ENCODE results near the gene LCN12.
A peak's percentile ranks its signal among the peaks of the same experiment; 100 is the strongest.

LCN12 gene

DNA sequence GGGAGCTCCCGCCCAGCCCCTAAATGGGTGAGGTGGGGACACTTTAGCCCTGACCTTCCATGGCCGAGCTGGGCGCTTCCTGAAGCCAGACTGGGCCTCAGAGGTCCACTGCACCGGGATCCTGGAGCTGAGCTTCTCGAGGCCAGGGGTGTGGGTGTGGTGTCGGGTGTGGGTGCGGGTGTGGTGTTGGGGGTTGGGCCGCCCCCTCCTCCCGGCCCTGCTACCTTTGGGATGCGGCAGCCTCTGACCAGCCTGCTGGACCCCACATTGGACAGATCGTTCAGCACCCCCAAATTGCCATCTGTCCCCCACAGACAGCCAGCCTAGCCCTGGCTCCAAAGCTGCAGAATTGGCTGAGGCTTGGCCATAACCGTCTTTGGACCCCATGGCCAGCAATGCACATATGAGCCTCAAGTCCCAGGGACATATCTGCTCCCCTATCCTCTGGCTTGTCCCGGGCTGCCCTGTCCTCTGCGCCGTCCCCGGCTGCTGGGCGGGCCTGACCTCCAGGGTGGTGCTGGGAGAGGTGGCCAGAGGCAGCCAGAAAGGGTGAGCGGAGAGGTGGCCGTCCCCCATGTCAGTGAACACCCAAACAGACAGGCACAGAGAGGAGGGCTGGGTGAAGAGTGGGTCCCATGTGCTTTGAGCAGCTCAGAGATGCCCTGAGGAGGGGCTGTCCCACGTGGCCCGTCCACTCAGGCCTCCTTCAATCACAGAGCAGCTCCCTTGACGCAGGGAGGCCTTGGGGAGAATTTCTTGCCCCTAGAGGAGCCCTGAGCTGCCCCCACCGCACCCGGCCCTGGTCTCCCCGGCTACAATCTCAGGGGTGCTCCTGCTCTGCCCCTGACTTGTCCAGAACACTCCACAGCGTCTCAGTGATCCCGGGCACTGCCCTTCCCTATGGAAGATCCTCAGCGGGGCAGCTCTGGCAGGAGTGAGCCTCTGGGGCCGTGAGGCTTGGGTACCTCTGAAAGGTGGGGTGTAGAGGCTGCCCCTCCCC lies 21.8 kb downstream of the LCN12 start:
- no peaks in the 10 kb centered on the region for H3K79me2 ChIP-seq (ENCODE audit: control insufficient read depth, insufficient read depth, low read length)

DNA sequence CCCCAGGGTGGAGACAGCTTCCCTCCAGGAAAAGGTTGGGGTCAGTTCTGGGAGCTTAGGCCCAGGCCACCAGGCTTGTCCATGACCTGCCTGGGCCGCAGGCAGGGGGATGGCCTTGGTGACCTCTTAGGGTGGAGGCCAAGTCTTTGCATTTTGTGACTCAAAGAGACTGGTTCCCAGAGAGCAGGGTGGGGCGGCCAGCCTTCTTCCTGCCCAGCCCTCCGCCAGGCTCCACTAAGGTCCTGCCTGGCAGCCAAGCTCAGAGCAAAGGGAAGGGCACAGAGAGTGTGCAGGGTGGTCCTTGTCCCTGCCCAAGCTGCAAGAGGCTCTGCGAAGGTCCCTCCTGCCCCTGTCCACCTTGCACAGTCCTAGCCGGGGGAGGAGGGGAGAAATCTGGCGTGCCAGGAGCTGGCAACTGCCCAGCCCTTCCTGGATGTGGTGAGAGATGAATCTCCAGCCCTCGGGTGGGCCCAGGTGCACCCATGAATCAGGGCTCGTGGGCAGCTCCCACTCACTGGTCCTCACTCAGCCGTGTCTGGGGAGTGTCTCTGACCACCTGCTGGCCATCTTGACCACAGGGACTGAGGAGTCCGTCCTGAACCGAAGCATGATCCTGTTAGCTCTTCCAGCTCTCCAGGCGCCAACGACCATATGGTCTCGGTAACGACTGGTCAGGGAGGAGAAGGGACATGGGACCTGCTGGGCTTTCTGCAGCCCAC lies 22.9 kb downstream of the LCN12 start:
- Histone ChIP-seq H3K79me2 (ENCODE audit: control insufficient read depth, insufficient read depth, low read length) (no peaks in the 10 kb centered on the region), H3K27me3 (ENCODE audit: insufficient read depth, low read length, poor library complexity) (no peaks in the 10 kb centered on the region), H3K79me1 (ENCODE audit: low read length) (no peaks in the 10 kb centered on the region), H3K27ac (ENCODE audit: low read depth, low read length) (no peak overlapping the region), H2AK5ac (ENCODE audit: low read length) (no peak overlapping the region), H2BK120ac (ENCODE audit: low read depth, low read length) (no peak overlapping the region), H2BK5ac (ENCODE audit: low read length) (no peak overlapping the region), H3K23ac (ENCODE audit: low read length) (no peak overlapping the region), H3K56ac (ENCODE audit: low read length) (no peak overlapping the region), H4K5ac (ENCODE audit: low read length) (no peak overlapping the region), H3K9ac (ENCODE audit: low read length) (no peak overlapping the region), H3K4me3 (ENCODE audit: low read length) (no peak overlapping the region), H4K8ac (ENCODE audit: low read depth, low read length) (no peak overlapping the region), H3K4me1 (ENCODE audit: control insufficient read depth, low read depth, low read length) (no peaks in the 10 kb centered on the region), H2BK15ac (replicated peaks; ENCODE audit: low read depth) (no peak overlapping the region), H3K4me2 (ENCODE audit: low read length) (no peak overlapping the region), H3K36me3 (ENCODE audit: control insufficient read depth, insufficient read depth, low read length) (no peaks in the 10 kb centered on the region), H3K18ac (ENCODE audit: low read length) (no peak overlapping the region), H3K4ac (ENCODE audit: low read depth, low read length) (no peak overlapping the region)
- no CpG with 5 or more reads among the region's 15 CpGs for WGBS (ENCODE audit: extremely low coverage, insufficient coverage, low lambda C conversion rate)
- no peak for DNase-seq

More for the DNA sequence above, 21.8 kb downstream of the LCN12 start:
- Histone ChIP-seq H3K36me3 (ENCODE audit: control insufficient read depth, insufficient read depth, low read length) (no peaks in the 10 kb centered on the region), H3K4me1 (ENCODE audit: control insufficient read depth, low read depth, low read length) (no peaks in the 10 kb centered on the region), H3K4me3 (ENCODE audit: low read length) (no peak overlapping the region), H3K79me1 (ENCODE audit: low read length) (no peaks in the 10 kb centered on the region), H3K4me2 (ENCODE audit: low read length) (no peak overlapping the region), H2BK15ac (replicated peaks; ENCODE audit: low read depth) (no peak overlapping the region), H3K9ac (ENCODE audit: low read length) (no peak overlapping the region), H3K56ac (ENCODE audit: low read length) (no peak overlapping the region), H3K27ac (ENCODE audit: low read depth, low read length) (no peak overlapping the region), H4K8ac (ENCODE audit: low read depth, low read length) (no peak overlapping the region), H3K18ac (ENCODE audit: low read length) (no peak overlapping the region), H2BK5ac (ENCODE audit: low read length) (no peak overlapping the region), H4K5ac (ENCODE audit: low read length) (no peak overlapping the region), H3K4ac (ENCODE audit: low read depth, low read length) (no peak overlapping the region), H2BK120ac (ENCODE audit: low read depth, low read length) (no peak overlapping the region), H3K23ac (ENCODE audit: low read length) (no peak overlapping the region), H2AK5ac (ENCODE audit: low read length) (no peak overlapping the region), H3K27me3 (ENCODE audit: insufficient read depth, low read length, poor library complexity) (no peaks in the 10 kb centered on the region)
- DNase-seq = no peak
- no CpG with 5 or more reads among the region's 29 CpGs for WGBS (ENCODE audit: extremely low coverage, insufficient coverage, low lambda C conversion rate)

DNA sequence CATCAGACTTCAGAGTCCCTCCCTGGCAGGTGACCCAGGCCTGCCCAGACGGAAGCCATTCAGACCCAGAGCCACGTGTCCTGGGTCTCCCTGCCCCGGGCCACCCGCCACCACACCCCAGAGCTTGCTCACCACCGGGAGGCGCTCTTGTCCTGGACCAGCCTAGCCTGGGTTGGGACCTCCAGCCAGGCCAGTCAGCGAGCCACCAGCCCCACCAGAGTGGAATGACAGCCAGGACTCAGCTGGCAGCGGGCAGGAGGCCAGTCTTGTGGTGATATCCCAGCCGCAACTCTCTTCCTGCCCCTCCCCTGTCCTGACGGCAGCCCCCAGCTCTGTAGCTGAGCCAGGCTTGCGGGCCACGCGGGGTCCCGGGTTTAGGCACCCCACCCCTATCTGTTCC lies 23.6 kb downstream of the LCN12 start:
- Histone ChIP-seq H2BK5ac (ENCODE audit: low read length) (no peak overlapping the region), H3K27ac (ENCODE audit: low read depth, low read length) (no peak overlapping the region), H4K8ac (ENCODE audit: low read depth, low read length) (no peak overlapping the region), H3K79me1 (ENCODE audit: low read length) (no peaks in the 10 kb centered on the region), H3K18ac (ENCODE audit: low read length) (no peak overlapping the region), H3K56ac (ENCODE audit: low read length) (no peak overlapping the region), H3K9ac (ENCODE audit: low read length) (no peak overlapping the region), H3K36me3 (ENCODE audit: control insufficient read depth, insufficient read depth, low read length) (no peaks in the 10 kb centered on the region), H3K4me3 (ENCODE audit: low read length) (no peak overlapping the region), H3K4ac (ENCODE audit: low read depth, low read length) (no peak overlapping the region), H4K5ac (ENCODE audit: low read length) (no peak overlapping the region), H3K4me1 (ENCODE audit: control insufficient read depth, low read depth, low read length) (no peaks in the 10 kb centered on the region), H3K4me2 (ENCODE audit: low read length) (no peak overlapping the region), H2BK120ac (ENCODE audit: low read depth, low read length) (no peak overlapping the region), H2AK5ac (ENCODE audit: low read length) (no peak overlapping the region), H3K27me3 (ENCODE audit: insufficient read depth, low read length, poor library complexity) (no peaks in the 10 kb centered on the region), H3K79me2 (ENCODE audit: control insufficient read depth, insufficient read depth, low read length) (no peaks in the 10 kb centered on the region), H2BK15ac (replicated peaks; ENCODE audit: low read depth) (no peak overlapping the region), H3K23ac (ENCODE audit: low read length) (no peak overlapping the region)
- DNase-seq = peak; percentile 54
- no CpG with 5 or more reads among the region's 14 CpGs for WGBS (ENCODE audit: extremely low coverage, insufficient coverage, low lambda C conversion rate)

DNA sequence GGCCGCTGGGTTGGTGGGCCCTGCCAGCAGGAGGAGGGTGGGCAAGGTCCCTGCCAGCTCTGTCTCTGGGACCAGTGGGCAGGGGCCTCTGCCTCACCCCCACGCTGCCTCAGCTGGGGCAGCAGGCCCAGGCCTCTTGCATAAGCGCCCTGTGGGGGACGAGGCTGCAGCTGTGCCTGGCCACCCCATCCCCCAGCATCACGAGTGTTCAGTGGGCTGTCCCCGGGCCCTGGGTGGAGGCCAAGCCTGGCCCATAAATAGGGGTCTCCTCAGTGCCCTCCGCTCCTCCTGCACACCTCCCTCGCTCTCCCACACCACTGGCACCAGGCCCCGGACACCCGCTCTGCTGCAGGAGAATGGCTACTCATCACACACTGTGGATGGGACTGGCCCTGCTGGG lies 25.1 kb downstream of the LCN12 start, which contains the start of gene PTGDS:
Gene PTGDS (plus strand): TSS at position 282 of the 400 bp plus-strand sequence. CDS start 75 bp downstream, at position 357.
- no CpG with 5 or more reads among the region's 10 CpGs for WGBS (ENCODE audit: extremely low coverage, insufficient coverage, low lambda C conversion rate)
- H3K27me3 ChIP-seq (ENCODE audit: insufficient read depth, low read length, poor library complexity) = no peaks in the 10 kb centered on the region
- no peak within 1 kb of the TSS for H3K27ac ChIP-seq (ENCODE audit: low read depth, low read length)

DNA sequence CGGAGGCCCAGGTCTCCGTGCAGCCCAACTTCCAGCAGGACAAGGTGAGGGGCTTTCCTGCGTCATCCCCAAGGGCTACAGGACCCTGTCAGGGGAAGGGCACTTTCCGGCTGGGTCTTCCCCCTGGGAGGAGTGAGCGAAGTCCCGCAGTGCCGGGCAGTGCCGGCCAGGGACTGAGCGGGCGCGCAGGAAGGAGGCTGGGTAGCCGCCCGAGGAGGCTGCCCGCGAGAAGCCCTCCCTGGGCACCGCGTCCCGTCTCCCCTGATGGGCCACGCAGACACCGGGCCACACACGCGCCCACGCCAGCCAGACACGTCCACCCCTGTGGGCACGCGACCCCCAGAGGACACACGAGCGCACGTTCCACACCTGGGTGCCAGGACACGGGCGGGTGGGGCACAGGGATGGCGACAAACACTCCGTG lies 25.6 kb downstream of the LCN12 start:
- no CpG with 5 or more reads among the region's 33 CpGs for WGBS (ENCODE audit: extremely low coverage, insufficient coverage, low lambda C conversion rate)

More for the DNA sequence above, 25.1 kb downstream of the LCN12 start, which contains the start of gene PTGDS:
- H3K4me3 ChIP-seq (ENCODE audit: low read length) = no peak within 1 kb of the TSS
- H4K8ac ChIP-seq (ENCODE audit: low read depth, low read length) = no peak within 1 kb of the TSS
- H3K79me1 ChIP-seq (ENCODE audit: low read length) = no peaks in the 10 kb centered on the region
- peak within 1 kb of the TSS; percentile 84 for H3K4me2 ChIP-seq (ENCODE audit: low read length)
- H3K9ac ChIP-seq (ENCODE audit: low read length) = peak within 1 kb of the TSS; percentile 57
- H3K23ac ChIP-seq (ENCODE audit: low read length) = no peak within 1 kb of the TSS
- H2BK120ac ChIP-seq (ENCODE audit: low read depth, low read length) = no peak within 1 kb of the TSS
- H3K79me2 ChIP-seq (ENCODE audit: control insufficient read depth, insufficient read depth, low read length) = no peaks in the 10 kb centered on the region
- H3K36me3 ChIP-seq (ENCODE audit: control insufficient read depth, insufficient read depth, low read length) = no peaks in the 10 kb centered on the region
- no peaks in the 10 kb centered on the region for H3K4me1 ChIP-seq (ENCODE audit: control insufficient read depth, low read depth, low read length)
- H3K56ac ChIP-seq (ENCODE audit: low read length) = peak within 1 kb of the TSS; percentile 84
- no peak within 1 kb of the TSS for H4K5ac ChIP-seq (ENCODE audit: low read length)
- no peak within 1 kb of the TSS for H2BK15ac ChIP-seq (replicated peaks; ENCODE audit: low read depth)
- no peak within 1 kb of the TSS for H2AK5ac ChIP-seq (ENCODE audit: low read length)
- no peak within 1 kb of the TSS for H2BK5ac ChIP-seq (ENCODE audit: low read length)
- H3K4ac ChIP-seq (ENCODE audit: low read depth, low read length) = no peak within 1 kb of the TSS
- no peak within 1 kb of the TSS for H3K18ac ChIP-seq (ENCODE audit: low read length)
- no peak for DNase-seq

More for the DNA sequence above, 25.6 kb downstream of the LCN12 start:
- Histone ChIP-seq H3K18ac (ENCODE audit: low read length) (no peak overlapping the region), H3K27ac (ENCODE audit: low read depth, low read length) (no peak overlapping the region), H3K56ac (ENCODE audit: low read length) (peak overlapping the region; percentile 84), H3K27me3 (ENCODE audit: insufficient read depth, low read length, poor library complexity) (no peaks in the 10 kb centered on the region), H2BK5ac (ENCODE audit: low read length) (no peak overlapping the region), H3K4me3 (ENCODE audit: low read length) (no peak overlapping the region), H2BK15ac (replicated peaks; ENCODE audit: low read depth) (no peak overlapping the region), H3K23ac (ENCODE audit: low read length) (no peak overlapping the region), H2AK5ac (ENCODE audit: low read length) (no peak overlapping the region), H3K4ac (ENCODE audit: low read depth, low read length) (no peak overlapping the region), H2BK120ac (ENCODE audit: low read depth, low read length) (no peak overlapping the region), H3K79me1 (ENCODE audit: low read length) (no peaks in the 10 kb centered on the region), H4K5ac (ENCODE audit: low read length) (no peak overlapping the region), H3K79me2 (ENCODE audit: control insufficient read depth, insufficient read depth, low read length) (no peaks in the 10 kb centered on the region), H3K9ac (ENCODE audit: low read length) (peak overlapping the region; percentile 57), H3K4me1 (ENCODE audit: control insufficient read depth, low read depth, low read length) (no peaks in the 10 kb centered on the region), H3K36me3 (ENCODE audit: control insufficient read depth, insufficient read depth, low read length) (no peaks in the 10 kb centered on the region), H4K8ac (ENCODE audit: low read depth, low read length) (no peak overlapping the region), H3K4me2 (ENCODE audit: low read length) (peak overlapping the region; percentile 84)
- no peak for DNase-seq

All from mesendoderm (in vitro differentiated cells).